GM18868 (cell line): ENCODE results near the gene SIRT6.
"Not testable (repeated sequence)": the region's sequence is repeated elsewhere in the genome, so short reads cannot be mapped to it uniquely, and the experiment has no call there.

ENCODE experiments used
- ATAC-seq: cut with Tn5 transposase; IDR thresholded peaks from one replicate; pipeline ENCODE4 v1.9.1; 2021; ENCODE audit warnings: mild to moderate bottlenecking, moderate library complexity; ENCODE audit not compliant: unreplicated experiment

Gene SIRT6

GRCh38 chr19:4138445-4138844 lies 43.9 kb downstream of the SIRT6 start:
- no peak for ATAC-seq

DNA sequence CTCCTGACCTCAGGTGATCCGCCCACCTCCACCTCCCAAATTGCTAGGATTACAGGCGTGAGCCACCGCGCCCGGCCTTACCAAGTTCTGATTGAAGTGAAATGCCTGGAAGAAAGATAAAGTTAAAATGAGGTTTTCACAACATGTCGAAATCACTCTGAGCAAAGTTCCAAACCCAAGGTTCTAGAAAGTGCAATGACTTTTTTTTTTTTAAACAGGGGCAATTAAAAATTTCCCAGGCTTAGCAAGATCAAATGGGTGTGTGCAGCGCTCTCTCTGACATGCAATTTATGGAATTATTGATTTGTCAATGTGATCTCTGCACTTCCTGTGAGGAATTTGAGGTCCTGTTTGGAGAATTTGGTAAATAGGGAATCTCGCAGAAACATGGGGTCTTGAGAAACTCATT lies 45.7 kb downstream of the SIRT6 start:
- ATAC-seq = no peak

DNA sequence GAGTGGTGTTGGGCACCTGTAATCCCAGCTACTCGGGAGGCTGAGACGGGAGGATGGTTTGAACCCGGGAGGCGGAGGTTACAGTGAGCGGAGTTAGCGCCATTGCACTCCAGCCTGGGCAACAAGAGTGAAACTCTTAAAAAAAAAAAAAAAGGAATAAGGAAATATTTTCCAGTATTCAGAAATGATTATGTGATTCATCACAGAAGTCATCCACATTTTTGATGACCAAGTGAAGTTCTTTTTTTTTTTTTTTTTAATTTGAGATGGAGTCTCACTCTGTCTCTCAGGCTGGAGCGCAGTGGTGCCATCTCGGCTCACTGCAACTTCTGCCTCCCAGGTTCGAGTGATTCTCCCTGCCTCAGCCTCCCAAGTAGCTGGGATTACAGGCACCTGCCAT lies 47.0 kb downstream of the SIRT6 start:
- not testable (repeated sequence) for ATAC-seq

- no peak for ATAC-seq
Measured at GRCh38 chr19:4134351-4134750, 48.0 kb downstream of the SIRT6 start.

DNA sequence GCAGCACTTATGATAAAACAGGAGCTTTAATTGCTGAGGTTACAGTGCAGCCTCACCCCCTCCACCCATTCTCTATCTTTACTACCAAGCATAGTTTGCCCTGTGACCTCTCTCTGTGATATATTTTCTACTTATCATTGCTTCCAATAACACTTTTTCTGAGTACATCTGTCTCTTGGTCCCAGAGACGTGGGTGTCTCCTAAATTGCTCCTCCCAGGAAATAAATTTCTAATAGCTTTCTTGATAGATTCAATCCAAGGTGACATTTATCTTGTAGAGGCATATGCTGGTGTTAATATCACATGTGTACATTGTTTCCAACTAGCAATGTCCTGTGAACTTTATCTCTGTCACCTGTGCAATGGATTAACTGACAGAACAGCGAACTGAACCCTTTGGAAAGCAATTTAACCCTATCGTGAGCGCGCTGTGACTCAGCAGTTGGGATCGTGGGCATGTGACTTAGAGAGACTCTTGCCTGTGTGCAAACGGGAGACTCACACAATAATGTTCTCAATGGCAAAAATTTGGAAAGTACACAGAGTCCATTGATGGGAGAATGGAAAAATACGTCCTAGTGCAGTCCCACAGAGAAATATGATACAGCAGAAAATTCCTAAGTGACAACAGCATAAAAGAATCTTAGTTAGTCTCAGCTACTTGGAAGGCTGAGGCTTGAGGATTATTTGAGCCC lies 51.5 kb downstream of the SIRT6 start:
- ATAC-seq = no peak

DNA sequence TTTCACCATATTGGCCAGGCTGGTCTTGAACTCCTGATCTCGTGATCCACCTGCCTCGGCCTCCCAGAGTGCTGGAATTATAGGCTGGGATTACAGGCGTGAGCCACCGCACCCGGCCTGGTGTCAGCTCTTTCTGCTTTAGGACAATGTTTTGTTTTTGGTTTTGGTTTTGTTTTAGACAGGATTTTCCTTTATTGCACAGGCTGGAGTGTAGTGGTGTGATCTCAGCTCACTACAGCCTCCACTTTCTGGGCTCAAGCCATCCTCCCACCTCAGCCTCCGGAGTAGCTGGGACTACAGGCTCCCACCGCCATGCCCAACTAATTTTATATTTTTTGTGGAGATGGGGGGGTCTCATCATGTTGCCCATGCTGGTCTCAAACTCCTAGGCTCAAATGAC lies 53.3 kb downstream of the SIRT6 start:
- not testable (repeated sequence) for ATAC-seq

- ATAC-seq = not testable (repeated sequence)
Measured at GRCh38 chr19:4127322-4127721, 55.0 kb downstream of the SIRT6 start.

DNA sequence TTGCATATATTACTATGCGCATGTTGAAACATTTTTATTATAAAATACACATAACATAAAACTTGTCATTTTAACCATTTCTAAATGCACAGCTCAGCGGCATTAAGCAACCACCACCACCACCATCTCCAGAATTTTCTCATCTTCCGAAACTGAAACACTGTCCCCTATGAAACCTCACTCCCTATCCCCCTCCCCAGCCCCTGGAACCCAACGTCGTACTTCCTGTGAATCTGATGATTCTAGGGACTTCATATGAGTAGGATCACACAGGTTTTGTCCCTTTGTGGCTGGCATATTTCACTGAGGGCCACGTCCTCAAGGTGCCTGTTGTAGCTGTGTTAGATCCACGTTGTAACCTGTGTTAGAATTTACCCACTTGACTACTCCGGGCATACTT lies 57.7 kb downstream of the SIRT6 start:
- ATAC-seq = no peak
